ENCODE data around the gene BET1L. TPM values are rescaled to one million over a fixed set of nuclear protein-coding genes. Genes with fewer than 3 reads are reported as not detected.
"Not testable (repeated sequence)": the region's sequence is repeated elsewhere in the genome, so short reads cannot be mapped to it uniquely, and the experiment has no call there.

The BET1L gene
- total RNA-seq, 1 donor = 16.2 TPM

DNA sequence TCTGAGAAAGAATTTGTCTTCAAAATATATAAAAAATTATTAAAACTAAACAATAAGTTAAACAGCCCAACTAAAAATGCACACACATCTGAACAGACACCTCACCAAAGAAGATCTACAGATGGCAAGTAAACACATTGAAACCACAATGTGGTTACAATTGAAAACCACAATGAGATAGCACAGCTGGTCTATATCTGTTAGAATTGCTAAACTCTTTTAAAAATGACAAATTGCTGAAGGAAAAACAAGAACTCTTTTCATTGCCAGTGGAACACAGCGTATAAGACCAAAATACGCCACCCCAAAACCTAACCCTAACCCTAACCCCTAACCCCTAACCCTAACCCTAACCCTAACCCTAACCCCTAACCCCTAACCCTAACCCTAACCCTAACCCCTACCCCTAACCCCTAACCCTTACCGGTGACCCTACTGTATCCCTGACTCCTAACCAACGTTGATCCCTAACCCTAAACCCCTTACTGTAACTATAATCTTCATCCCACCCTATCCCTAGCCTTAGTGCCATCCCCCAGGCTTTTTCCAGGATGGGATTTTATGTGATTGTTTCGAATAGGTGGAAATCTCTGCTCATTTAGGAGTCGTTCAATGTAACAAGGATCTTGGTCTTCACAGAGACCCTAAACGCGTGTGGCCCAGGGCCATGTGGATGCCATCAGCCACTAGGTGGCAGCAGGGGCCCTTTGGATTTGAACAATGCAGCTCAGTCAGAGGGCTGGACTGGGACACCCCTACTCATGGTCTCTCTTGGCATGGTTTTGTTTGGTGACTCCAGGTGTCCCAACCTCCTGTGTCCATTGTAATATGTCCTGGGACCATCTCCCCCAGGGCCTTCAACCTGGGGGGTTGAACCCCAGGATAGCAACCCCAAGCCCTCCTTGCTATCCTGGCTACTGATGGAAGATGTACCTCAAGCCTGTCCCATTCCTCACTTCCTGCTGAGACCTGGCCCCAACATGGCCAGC is 15.4 kb downstream of the BET1L start:
- not testable (repeated sequence) for DNase-seq (ENCODE audit: low read depth); H3K4me3 ChIP-seq (ENCODE audit: low read depth, low read length)
- TF ChIP-seq, protein P1, sequence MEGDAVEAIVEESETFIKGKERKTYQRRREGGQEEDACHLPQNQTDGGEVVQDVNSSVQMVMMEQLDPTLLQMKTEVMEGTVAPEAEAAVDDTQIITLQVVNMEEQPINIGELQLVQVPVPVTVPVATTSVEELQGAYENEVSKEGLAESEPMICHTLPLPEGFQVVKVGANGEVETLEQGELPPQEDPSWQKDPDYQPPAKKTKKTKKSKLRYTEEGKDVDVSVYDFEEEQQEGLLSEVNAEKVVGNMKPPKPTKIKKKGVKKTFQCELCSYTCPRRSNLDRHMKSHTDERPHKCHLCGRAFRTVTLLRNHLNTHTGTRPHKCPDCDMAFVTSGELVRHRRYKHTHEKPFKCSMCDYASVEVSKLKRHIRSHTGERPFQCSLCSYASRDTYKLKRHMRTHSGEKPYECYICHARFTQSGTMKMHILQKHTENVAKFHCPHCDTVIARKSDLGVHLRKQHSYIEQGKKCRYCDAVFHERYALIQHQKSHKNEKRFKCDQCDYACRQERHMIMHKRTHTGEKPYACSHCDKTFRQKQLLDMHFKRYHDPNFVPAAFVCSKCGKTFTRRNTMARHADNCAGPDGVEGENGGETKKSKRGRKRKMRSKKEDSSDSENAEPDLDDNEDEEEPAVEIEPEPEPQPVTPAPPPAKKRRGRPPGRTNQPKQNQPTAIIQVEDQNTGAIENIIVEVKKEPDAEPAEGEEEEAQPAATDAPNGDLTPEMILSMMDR (IDR thresholded peaks at IDR 0.05; ENCODE audit: insufficient read depth, low read length) = peak; percentile 33

GRCh38 chr11:190546-190945 is 16.7 kb downstream of the BET1L start:
- DNase-seq (ENCODE audit: low read depth); H3K4me3 ChIP-seq (ENCODE audit: low read depth, low read length): not testable (repeated sequence)

DNA sequence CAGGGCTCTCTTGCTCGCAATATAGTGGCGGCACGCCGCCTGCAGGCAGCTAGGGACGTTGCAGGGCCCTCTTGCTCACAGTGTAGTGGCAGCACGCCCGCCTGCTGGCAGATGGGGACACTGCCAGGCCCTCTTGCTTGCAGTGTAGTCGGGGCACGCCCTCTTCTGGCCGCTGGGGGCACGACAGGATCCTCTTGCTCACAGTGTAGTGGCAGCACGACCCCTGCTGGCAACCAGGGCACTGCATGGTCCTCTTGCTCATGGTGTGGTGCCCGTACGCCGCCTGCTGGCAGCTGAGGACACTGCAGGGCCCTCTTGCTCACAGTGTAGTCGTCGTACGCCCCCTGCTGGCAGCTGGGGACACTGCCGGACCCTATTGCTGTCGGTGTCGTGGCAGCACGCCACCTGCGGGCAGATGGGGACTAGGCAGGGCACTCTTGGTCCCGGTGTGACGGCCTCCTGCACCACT is 17.3 kb downstream of the BET1L start:
- not testable (repeated sequence) for H3K4me3 ChIP-seq (ENCODE audit: low read depth, low read length); DNase-seq (ENCODE audit: low read depth)

DNA sequence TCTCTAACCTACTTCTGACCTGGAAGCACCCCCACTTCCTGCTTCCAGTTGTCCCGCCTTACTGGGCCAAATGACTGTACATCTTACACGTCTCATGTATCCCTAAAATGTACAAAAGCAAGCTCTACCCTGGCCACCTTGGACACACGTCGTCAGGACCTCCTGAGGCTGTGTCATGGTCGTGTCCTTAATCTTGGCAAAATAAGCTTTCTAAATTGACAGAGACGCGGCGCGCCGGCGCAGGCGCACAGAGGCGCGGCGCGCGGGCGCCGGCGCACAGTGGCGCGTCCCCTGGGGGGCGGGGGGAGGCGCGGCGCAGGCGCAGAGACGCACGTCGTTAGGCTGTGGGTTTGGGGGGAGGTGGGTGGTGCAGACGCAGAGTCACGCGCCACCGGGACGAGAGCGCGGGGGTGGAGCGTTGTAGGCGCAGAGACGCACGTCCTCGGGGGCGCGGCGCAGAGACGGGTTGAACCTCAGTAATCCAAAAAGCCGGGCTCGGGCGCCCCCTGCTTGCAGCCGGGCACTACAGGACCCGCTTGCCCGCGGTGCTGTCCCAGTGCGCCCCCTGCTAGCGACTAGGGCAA is 17.9 kb downstream of the BET1L start:
- H3K4me3 ChIP-seq (ENCODE audit: low read depth, low read length); DNase-seq (ENCODE audit: low read depth): not testable (repeated sequence)

GRCh38 chr11:180242-180641 is 27.0 kb downstream of the BET1L start:
- not testable (repeated sequence) for DNase-seq (ENCODE audit: low read depth); H3K4me3 ChIP-seq (ENCODE audit: low read depth, low read length)

Small RNA genes lying within 50 kb of the gene (small RNA-seq; reads per million reads assigned to genes)
- gene RNU6-447P = not detected

Other genes starting within 250 kb of the BET1L start
- gene SCGB1C1, start 14.3 kb downstream of the BET1L start, total RNA-seq (ENCODE audit: low replicate concordance) = not detected in 2 replicates
- 135 and 148 TPM in 2 replicates for gene RIC8A, start 309 bp upstream of the BET1L start, total RNA-seq (ENCODE audit: low replicate concordance)
- gene SIRT3, start 28.9 kb upstream of the BET1L start, total RNA-seq (ENCODE audit: low replicate concordance) = 4.2 and 8.2 TPM in 2 replicates
- gene PSMD13, start 29.6 kb upstream of the BET1L start, total RNA-seq (ENCODE audit: low replicate concordance) = 96.9 and 121 TPM in 2 replicates
- not detected in 2 replicates for gene NLRP6, start 71.0 kb upstream of the BET1L start, total RNA-seq (ENCODE audit: low replicate concordance)
- gene PGGHG, start 81.7 kb upstream of the BET1L start, total RNA-seq (ENCODE audit: low replicate concordance) = 5.3 and 6.9 TPM in 2 replicates
- not detected in 2 replicates for gene IFITM5, start 92.1 kb upstream of the BET1L start, total RNA-seq (ENCODE audit: low replicate concordance)
- 50.1 and 88.1 TPM in 2 replicates for gene IFITM2, start 100.4 kb upstream of the BET1L start, total RNA-seq (ENCODE audit: low replicate concordance)
- 20.9 and 24.2 TPM in 2 replicates for gene IFITM1, start 106.6 kb upstream of the BET1L start, total RNA-seq (ENCODE audit: low replicate concordance)
- 34.3 and 95.4 TPM in 2 replicates for gene IFITM3, start 113.5 kb upstream of the BET1L start, total RNA-seq (ENCODE audit: low replicate concordance)
- gene B4GALNT4, start 162.1 kb upstream of the BET1L start, total RNA-seq (ENCODE audit: low replicate concordance) = 1.5 and 1.9 TPM in 2 replicates
- gene PKP3, start 186.8 kb upstream of the BET1L start, total RNA-seq (ENCODE audit: low replicate concordance) = 1.3 and 5.6 TPM in 2 replicates
- gene SIGIRR, start 207.6 kb upstream of the BET1L start, total RNA-seq (ENCODE audit: low replicate concordance) = 30.4 and 38.7 TPM in 2 replicates
- not detected in 2 replicates for gene ANO9, start 234.6 kb upstream of the BET1L start, total RNA-seq (ENCODE audit: low replicate concordance)
- 28.7 and 51.6 TPM in 2 replicates for gene PTDSS2, start 242.9 kb upstream of the BET1L start, total RNA-seq (ENCODE audit: low replicate concordance)